SHP77 (cell line): Measurements from ENCODE around the gene ATF7IP2.
A peak's percentile ranks its signal among the peaks of the same experiment; 100 is the strongest.
"Not testable (repeated sequence)": the region's sequence is repeated elsewhere in the genome, so short reads cannot be mapped to it uniquely, and the experiment has no call there.

Source experiments
- DNase-seq, 2 experiments: peaks; one replicate each; lab custom pipeline; 2025; lab: John Stamatoyannopoulos, UW

The ATF7IP2 gene

DNA sequence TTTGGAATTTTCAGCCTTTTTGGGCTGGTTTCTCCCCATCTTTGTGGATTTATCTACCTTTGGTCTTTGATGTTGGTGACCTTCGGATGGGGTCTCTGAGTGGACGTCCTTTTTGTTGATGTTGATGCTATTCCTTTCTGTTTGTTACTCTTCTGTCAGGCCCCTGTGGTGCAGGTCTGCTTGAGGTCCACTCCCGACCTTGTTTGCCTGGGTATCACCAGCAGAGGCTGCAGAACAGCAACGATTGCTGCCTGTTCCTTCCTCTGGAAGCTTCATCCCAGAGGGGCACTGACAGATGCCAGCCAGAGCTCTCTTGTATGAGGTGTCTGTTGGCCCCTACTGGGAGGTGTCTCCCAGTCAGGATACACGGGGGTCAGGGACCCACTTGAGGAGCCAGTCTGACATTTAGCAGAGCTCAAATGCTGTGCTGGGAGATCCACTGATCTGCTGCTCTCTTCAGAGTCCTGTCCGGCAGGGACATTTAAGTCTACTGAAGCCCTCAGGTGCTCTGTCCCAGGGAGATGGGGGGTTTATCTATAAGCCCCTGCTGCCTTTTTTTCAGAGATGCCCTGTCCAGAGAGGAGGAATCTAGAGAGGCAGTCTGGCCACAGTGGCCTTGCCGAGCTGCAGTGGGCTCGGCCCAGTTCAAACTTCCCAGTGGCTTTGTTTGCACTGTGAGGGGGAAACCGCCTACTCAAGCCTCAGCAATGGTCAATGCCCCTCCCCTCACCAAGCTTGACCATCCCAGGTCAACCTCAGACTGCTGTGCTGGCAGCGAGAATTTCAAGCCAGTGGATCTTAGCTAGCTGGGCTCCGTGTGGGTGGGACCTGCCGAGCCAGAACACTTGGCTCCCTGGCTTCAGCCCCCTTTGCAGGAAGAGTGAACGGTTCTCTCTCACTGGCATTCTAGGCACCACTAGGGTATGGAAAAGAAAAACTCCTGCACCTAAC, 66.6 kb downstream of the ATF7IP2 start:
- DNase-seq, result not testable (repeated sequence)

DNA sequence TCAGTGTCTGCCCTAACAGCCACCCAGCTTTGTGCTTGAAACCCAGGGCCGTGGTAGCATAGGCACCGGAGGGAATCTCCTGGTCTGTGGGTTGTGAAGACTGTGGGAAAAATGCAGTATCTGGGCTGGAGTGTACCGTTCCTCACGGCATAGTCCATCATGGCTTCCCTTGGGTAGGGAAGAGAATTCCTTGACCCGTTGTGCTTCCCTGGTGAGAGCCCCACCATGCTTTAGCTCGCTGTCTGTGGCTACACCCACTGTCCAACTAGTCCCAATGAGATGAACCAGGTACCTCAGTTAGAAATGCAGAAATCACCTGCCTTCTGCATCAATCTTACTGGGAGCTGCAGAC, 67.3 kb downstream of the ATF7IP2 start:
- DNase-seq, result no peak

DNA sequence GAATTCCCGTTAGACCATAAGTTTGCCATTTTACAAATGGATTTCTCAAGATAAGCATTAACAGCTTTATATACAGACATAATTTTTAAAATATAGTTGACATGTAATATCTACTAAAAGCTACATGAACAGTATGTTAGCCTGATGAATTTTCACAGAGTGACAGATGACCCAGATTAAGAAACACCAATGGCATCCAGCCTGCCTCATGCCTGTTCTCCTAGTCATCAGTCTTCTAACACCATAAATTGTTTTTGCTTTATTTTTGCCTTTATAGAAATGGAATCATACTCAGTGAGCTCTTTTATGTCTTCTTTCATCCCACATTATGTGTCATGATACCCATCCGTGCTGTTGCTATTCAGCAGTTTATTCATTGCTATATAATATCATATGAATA, 80.0 kb downstream of the ATF7IP2 start:
- no peak for DNase-seq

DNA sequence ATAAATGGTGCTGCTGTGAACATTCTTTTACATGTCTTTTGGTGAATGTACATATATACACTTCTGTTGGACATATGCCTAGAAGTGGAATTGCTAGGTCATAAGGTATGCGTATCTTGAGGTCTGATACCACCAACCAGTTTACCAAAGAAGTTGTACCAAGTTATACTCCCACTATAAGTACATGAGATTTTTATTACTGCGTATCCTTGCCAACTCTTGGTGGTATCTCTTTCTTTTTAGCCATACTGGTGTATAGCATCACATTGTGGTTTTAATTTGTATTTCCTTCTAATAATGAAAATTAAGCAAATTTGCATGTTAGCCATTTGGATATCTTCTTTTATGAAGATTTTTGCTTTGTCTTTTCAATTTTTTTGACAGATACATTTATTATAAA, 80.5 kb downstream of the ATF7IP2 start:
- DNase-seq, result no peak

DNA sequence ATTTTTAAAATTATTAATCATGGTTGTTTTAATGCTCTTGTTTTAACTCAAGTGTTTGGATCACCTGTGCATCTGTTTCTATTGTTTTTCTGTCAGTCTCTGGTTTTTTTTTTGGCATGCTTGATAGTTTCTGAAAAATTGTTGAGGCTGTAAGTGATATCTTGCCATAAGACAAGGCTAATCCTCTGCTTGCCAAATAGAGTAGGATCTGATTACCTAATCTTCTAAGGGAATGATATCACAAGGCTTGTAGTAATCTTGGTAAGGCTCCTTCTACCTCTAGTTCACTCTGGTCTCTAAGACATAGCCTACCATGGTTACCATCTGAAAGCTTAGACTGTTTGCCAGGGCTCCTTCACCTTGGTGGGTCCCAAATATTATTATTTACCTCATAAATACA, 81.0 kb downstream of the ATF7IP2 start:
- no peak for DNase-seq

DNA sequence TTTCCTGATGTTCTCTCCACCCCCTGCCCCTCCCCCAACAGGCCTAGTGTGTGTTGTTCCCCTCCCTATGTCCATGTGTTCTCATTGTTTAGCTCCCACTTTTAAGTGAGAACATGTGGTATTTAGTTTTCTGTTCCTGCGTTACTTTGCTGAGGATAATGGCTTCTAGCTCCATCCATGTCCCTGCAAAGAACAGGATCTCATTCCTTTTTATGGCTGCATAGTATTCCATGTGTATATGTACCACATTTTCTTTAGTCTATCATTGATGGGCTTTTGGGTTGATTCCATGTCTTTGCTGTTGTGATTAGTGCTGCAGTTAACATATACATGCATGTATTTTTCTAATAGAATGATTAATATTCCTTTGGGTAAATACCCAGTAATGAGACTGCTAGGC, 90.8 kb downstream of the ATF7IP2 start:
- DNase-seq, result not testable (repeated sequence)

DNA sequence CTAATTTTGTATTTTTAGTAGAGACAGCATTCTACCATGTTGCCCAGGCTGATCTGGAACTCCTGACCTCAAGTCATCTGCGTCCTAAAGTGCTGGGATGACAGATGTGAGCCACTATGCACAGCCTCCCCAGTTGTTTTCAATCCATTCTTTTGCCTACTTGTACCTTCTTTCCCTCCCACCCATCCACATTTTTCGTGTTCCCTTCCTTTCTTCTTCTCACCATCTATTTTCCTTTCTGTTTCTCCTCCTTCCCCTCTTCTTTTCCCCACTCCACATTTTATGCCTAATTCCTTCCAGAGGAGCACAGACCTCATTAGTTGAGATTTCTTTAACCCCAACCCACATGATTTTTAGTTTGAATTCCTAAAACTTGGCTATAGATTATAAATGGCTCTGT, 94.3 kb downstream of the ATF7IP2 start:
- no peak for DNase-seq

DNA sequence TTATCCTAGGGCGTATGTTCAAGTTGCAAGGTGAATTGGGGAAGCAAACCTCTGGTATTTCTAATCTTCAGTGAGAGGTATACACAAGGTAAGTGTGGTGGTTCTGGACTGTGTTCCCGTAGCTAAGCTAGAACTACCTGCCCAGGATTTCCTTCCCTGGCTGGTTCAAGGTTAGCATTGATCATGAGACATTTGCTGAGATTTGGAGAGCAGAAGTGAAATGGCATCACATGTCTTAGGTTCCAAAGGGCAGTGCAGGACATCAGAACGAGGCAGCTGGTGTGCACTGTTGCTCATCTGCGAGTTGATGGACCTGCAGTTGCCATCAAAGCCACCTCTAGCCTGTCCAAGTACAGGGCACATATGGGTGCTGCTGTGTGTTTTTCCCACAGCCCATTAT, 99.3 kb downstream of the ATF7IP2 start:
- no peak for DNase-seq

DNA sequence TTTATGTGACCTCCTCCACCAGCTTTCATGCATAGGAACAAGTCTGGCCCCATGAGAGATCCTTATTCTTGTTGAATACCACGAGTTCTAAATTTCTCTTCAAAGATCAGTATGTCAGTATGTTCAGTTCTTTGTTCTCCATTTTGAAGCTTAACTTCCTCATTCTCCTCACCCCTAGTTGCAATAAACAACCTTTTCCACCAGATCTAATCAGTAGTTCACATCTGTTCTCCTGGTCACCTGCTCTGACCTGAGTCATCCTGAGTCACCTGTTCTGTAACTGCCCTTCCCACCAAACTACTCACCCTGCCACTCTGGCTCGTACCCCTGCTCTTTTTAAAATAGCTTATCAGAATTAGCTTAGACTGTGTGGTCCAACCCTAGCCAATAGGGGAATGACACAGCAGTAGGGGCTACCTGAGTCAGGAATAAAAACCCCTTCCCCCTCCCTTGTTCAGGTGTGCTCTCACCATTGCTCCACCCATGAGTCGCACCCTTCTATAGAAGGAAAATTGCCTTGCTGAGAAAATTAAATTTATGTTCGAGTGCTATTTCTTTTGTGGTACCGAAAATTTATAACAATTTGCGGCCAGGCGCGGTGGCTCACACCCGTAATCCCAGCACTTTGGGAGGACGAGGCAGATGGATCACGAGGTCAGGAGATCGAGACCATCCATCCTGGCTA, 100.0 kb downstream of the ATF7IP2 start:
- DNase-seq, result no peak

DNA sequence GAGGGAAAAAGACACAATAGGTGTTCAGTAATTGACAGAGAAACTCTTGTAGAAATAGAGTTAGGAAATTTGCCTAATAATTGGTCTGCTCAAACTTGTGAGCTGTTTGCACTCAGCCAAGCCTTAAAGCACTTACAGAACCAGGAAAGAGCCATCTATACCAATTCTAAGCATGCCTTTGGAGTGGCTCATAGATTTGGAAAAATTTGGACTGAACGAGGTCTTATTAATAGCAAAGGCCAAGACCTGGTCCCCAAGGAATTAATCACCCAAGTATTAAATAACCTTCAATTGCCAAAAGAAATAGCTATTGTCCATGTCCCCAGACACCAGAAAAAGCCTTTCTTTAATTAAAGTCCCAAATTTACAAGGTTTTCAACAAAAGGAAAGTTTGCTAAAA, 104.3 kb downstream of the ATF7IP2 start:
- DNase-seq, result no peak

DNA sequence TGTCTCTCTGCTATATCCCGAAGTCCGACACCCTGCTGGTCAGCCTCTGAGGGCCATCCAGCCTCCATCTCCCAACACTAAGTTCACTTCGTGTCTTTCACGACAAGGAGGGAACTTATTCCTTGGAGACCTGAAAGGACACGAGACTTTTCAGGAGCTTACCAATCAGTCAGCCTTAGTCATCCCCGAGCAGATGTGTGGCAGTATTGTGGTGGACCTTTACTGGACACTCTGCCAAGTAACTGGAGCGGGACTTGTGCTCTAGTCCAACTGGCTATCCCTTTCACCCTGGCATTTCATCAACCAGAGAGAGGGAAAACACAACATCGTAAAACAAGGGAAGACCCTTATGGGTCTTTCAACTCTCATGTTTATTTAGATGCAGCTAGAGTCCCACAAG, 107.4 kb downstream of the ATF7IP2 start:
- no peak for DNase-seq

DNA sequence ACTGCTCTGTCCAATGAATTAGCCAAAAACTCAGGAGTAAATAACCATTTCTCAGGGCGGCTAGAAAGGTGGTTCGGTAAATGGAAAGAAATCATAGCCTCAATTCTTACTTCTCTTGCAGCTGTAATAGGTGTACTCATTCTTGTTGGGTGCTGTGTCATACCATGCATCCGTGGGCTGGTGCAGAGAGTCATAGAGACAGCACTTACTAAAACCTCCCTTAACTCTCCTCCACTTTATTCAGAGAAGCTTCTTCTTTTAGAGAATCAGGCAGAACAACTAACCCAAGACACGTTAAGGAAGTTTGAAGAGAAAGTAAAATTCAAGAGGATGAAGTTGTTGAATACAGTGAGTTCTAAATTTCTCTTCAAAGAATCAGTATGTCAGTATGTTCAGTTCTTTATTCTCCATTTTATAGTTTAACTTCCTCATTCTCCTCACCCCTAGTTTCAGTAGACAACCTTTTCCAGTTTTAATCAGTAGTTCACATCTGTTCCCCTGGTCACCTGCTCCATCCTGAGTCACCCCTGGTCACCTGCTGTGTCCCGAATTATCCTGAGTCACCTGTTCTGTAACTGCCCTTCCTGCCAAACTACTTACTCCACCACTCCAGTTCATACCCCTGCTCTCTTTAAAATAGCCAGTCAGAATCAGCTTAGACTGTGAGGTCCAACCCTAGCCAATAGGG, 108.6 kb downstream of the ATF7IP2 start:
- no peak for DNase-seq

DNA sequence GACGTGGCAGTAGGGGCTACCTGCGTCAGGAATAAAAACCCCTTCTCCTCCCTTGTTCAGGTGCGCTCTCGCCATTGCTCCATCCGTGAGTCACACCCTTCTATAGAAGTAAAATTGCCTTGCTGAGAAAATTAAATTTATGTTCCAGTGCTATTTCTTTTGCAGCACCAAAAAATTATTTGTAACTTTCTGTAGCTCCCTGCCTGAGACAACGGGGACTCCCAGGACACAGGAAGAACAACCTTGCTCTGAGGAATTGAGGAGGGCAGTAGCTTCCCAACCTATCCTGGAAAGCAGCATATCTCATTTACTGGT, 109.1 kb downstream of the ATF7IP2 start:
- no peak for DNase-seq

DNA sequence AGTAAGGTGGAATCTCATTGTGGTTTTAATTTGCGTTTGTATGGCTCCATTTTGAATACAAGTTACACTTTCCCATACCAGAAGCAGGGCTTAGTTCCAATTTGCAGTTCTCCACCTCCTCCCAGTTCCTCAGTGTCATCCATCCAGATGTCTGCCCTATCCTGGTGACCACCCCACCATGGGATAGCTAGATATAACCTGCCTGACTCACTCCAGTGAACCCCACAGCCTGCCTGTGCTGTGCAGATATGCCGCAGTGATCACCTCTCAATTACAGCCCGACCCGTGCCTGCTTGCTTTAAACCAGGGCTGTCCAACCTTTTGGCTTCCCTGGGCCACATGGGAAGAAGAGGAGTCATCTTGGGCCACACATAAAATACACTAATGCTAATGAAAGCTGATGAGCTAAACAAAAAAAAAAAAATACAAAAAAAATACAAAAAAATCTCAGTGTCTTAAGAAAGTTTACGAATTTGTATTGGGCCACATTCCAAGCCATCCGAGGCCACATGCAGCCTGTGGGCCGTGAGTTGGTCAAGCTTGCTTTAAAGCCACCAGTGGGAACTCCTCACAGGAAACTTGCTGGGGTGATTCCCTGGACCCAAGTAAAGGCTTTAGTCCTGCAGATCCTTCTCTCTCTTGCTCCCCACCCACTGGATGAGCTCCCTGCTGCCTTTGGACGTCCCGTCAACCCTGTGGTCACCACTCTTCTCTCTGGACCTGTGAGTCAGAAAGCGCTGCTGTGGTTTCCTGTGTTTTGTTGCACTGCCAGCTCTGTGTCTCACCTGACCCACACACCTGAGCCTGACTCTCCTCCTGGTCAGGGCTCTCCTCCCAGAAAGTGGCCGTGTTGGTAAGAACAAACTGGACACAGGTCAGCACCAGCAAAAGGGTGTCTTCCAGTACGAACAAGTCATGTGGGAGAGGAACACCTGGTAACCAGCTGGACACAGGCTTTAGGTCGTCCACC, 111.6 kb downstream of the ATF7IP2 start:
- DNase-seq, result no peak

DNA sequence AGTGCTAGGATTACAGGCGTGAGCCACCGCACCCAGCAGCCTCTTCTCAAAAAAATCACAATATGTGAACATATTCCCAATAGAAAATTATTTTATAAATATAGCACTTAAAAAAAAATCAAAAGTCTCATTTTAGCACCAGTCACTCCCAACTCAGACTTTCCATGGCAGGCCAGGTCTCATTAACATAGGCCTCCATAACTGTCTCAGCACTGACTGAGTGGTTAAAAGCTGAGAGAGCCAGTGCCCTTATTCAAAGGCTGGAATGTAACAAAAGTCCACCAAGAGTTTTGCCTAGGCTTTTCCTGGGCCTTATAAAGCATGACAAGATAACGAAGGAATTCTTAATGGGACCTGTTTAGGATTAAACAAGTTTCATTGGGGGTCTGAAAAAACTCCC, 114.7 kb downstream of the ATF7IP2 start:
- DNase-seq, result no peak

DNA sequence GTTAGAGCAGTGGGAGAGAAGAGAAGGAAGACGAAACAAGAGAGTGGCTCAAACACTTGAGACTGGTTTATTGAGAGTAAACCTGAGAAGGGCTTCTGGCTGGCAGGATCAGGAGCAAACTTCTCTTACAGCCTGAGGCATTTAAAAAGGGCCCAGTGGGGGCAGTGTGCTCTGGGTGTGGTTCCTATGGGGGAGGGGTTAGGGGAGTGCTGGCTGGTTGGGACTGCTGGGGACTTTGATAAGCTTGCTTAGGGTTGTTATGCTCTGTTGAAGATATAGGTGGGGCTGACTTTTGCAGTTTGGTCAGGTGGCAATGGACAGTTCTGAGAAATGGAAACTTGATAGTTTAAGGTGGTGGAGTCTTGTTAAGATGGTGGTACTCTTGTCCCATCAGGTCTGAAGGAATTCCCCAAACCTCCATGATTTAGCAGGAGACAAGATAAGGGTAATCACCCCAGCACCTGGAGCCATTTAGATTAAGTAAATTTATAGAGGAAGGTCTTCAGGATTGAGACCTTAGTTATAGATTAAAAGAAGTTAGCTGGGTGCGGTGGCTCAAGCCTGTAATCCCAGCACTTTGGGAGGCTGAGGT, 115.3 kb downstream of the ATF7IP2 start:
- DNase-seq, result no peak

DNA sequence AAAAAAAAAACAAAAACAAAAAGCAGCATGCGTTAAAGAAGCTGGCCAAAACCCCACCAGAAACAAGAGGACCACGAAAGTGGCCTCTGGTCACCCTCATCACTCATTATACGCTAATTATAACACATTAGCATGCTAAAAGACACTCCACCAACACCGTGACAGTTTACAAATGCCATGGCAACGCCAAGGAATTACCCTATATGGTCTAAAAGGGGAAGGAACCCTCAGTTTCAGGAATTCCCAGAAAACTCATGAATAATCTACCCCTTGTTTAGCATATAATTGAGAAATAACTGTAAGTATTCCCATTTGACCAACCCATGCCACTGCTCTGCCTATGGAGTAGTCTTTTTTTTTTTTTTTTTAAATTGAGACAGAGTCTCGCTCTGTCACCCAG, 116.9 kb downstream of the ATF7IP2 start:
- no peak for DNase-seq

DNA sequence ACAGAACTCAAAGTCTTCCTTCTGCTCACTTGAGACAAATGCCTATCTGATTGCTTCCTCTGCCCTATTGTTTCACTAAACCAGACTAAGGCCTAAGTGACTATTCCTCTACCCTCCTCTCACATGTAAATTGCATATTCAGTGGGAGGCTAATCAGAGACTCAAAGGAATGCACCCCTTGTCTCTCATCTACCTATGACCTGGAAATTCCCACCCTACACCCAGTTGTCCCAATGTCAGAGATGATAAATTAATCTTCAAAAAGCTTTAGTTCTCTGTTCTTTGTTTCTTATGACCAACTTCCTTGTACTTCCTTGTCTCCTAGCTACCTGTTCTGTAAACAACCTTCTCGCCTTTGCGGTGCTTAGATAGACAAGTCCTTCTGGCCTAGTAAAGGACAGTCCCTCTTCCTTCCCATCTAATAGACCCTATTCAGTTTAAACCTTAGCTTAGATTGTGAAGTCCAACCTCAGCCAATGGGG, 118.6 kb downstream of the ATF7IP2 start:
- no peak for DNase-seq

DNA sequence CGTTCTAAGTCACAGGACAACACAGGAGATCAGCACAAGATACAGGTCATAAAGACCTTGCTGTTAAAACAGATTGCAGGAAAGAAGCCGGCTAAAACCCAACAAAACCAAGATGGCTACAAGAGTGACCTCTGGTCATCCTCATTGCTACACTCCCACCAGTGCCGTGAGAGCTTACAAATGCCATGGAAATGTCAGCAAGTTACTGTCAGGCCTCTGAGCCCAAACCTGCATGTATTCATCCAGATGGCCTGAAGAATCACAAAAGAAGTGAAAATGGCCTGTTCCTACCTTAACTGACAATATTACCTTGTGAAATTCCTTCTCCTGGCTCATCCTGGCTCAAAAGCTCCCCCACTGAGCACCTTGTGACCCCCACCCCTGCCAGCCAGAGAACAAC, 119.4 kb downstream of the ATF7IP2 start:
- DNase-seq, result not testable (repeated sequence)

DNA sequence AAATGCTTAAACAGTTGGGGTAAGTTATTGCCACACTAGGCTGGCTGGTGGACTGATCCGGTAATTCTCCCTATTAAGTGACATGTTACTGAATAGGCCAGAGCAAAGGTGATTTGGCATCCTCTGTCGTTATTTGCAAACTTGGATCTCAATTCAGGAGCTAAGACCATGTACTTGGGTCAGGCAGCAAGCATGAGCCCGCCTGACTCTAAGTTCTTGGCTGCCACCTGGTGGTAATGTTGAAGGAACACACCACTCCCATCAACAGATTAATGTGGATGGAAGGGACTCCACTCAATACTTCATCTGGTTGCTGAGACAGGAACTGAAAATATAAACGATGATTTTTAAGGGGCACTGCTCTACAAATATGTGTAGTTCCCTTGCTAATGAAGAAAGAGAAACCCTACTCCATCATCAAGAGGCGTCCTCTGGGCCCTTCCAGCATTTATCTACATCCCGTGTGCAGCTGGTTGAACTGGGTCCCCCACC, 123.7 kb downstream of the ATF7IP2 start:
- DNase-seq, result peak; percentile 55 to 71

DNA sequence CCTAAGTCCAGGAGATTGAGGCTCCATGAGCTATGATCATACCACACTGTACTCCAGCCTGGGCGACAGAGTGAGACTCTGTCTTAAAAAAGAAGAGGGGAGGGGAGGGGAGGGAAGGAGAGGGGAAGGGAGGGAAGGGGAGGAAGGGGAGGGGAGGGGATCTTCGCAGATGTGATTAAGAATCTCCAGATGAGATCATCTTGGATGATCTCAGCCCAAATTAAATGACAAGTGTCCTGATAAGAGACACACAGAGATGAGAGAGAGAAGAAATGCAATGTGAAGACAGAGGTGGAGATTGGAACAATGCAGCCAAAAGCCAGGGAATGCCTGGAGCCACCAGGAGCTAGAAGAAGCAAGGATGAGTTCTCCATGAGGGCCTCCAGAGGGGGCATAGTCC, 124.4 kb downstream of the ATF7IP2 start:
- DNase-seq, result no peak
